ENCODE results near the gene PRELID1.
"Not testable (repeated sequence)": the region's sequence is repeated elsewhere in the genome, so short reads cannot be mapped to it uniquely, and the experiment has no call there.

Gene PRELID1

DNA sequence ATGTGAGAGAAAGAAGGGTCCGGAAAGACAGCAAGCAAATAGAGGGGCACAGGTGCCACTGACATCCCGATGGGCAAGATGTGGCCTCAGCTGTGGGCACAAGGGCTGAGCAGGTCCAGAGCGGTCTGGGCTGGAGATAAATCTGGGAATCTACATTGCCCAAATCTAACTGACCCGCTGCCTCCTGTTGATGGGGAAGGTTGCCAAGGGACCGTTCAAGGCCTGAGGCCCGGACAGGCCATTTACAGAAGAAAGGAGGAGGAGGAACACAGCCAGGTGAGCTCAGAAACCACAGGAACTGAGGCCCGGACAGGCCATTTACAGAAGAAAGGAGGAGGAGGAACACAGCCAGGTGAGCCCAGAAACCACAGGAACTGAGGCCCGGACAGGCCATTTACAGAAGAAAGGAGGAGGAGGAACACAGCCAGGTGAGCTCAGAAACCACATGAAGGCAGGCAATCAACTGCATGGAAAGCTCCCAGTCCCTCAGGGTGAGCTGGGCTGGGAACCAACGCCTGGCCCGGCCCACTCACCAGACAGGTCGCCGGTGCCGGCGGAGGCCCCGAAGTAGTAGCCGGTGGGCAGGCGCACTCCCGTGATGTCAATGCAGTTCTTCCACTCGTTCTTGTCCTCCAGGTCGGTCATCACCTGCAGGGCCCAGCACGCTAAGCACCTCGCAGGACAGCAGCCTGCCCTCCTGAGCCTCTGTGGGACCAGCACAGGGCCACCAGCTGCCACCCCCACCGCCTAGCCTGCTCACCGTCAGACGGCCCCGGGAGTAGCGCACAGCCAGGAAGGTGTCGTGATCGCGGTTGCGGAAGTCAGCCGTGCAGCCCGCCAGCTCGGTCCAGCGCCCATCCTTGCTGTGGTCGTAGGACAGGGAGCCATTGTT lies 33.2 kb downstream of the PRELID1 start:
- DNase-seq, result no peak

DNA sequence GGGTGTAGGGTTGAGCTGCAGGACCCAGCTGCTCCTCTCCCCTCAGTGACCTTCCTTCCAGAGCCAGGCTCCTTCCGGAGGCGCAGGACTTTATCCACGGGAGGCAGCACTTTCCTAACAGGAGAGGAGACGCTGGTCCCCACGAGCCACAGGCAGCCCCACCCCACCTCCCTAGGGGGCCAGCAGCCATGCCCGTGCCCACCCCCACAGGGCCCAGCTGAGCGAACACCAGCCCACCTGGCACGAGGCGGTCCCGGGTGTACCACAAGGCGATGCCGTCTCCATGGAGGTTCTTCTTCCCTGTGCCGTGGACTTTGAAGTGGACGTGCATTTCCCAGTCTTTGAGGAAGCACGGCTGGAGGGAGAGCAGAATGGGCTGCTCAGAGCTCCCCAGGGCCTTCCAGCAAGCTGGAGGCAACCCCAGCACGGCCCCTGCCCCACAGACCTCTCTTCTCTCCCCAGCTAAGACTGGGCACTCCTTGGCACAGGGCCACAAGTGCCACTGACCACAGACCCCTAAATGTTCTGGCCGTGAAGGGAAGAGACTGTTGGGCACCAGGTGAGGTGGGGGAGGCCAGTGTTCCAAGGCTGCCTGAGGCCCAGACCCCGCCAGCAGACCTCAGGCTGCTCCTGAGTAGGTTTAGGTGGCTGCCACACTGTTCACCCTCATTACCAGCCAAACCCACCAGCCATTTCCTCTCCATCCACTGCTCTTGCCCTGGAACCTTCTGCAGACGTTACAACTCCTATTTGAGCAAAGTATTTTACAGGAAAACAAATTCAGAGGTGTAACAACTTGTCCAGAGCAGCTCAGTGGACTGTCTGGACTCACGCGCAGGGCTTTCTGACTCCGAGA lies 34.9 kb downstream of the PRELID1 start:
- DNase-seq, result no peak

GRCh38 chr5:177339107-177339638 lies 35.6 kb downstream of the PRELID1 start:
- DNase-seq, result no peak

- not testable (repeated sequence) for DNase-seq
Observed at GRCh38 chr5:177343000-177343399, 39.4 kb downstream of the PRELID1 start.

- no peak for DNase-seq
Observed at GRCh38 chr5:177343777-177344176, 40.2 kb downstream of the PRELID1 start.

DNA sequence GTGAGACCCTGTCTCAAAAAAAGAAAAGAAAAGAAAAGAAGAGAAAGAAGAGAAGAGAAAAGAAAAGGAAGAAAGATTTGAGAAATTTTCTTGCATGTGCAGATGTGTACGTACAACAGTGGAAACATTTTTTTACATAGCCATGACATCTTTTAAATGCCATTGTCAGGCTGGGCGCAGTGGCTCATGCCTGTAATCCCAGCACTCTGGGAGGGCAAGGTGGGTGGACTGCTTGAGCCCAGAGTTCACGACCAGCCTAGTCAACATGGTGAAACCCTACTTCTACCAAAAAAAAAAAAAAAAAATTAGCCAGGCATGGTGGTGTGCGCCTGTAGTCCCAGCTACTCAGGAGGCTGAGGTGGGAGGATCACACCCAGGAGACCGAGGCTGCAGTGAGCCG lies 41.3 kb downstream of the PRELID1 start:
- DNase-seq, result no peak

- no peak for DNase-seq
Observed at GRCh38 chr5:177346820-177347219, 43.2 kb downstream of the PRELID1 start.

DNA sequence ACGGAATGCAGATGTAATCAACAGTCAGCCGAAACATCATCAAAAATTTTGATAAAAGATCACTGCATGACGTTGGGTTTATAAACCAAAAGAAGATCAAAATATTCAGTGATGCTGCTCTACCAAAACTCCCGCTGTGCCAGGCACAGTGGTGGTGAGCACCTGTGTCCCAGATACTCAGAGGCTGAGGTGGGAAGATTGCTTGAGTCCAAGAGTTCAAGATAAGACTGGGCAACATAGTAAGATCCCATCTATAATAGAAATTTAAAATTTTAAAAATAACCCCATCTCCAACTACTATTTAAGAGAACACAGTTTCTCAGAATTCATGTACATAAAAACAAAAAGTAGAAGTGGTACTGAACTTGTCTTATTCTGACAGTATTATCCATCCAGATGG lies 44.1 kb downstream of the PRELID1 start:
- DNase-seq, result no peak

DNA sequence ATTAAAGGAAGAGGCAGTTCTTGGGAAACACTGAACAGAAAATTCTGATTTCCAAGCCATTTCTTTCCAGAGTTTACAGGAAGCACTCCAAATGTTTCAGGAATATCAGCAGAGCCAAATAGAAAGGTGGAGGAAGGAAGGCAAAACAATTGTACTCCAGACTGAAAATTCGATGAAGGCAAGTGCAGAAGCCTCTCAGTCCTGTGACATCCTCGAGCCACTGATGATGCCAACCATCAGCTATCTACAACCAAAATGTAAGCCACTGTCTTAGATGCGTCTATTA lies 45.7 kb downstream of the PRELID1 start:
- DNase-seq, result no peak

GRCh38 chr5:177349762-177350161 lies 46.2 kb downstream of the PRELID1 start:
- DNase-seq, result no peak

DNA sequence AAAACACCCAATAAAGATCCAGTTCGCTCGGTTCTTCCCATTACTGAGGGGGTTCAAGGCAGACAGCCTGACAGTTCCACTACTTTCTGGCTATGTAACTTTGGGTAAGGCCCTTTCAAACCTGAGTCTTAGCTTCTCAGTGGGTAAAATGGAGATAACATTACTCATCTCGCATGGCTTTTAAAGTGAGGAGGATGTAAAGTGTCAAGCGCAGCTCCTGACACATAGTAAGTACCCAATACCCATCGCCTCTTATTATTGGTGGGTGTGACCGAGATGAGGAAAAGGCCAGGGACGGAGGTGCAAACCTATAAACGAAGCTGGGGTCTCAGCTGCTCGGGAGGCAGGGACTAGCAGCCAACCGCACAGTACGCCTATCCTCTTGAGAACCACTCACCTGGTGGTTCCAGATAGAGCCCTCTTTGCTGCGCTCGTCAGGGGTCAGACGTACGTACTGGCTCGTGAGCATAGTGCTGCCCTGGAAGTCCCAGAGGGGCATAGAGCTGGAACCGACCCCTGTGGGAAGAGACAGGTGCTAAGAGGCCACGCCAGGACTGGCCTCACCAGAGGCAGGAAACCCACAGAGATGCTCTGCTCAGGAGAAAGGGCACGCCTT lies 47.3 kb downstream of the PRELID1 start:
- DNase-seq, result no peak

DNA sequence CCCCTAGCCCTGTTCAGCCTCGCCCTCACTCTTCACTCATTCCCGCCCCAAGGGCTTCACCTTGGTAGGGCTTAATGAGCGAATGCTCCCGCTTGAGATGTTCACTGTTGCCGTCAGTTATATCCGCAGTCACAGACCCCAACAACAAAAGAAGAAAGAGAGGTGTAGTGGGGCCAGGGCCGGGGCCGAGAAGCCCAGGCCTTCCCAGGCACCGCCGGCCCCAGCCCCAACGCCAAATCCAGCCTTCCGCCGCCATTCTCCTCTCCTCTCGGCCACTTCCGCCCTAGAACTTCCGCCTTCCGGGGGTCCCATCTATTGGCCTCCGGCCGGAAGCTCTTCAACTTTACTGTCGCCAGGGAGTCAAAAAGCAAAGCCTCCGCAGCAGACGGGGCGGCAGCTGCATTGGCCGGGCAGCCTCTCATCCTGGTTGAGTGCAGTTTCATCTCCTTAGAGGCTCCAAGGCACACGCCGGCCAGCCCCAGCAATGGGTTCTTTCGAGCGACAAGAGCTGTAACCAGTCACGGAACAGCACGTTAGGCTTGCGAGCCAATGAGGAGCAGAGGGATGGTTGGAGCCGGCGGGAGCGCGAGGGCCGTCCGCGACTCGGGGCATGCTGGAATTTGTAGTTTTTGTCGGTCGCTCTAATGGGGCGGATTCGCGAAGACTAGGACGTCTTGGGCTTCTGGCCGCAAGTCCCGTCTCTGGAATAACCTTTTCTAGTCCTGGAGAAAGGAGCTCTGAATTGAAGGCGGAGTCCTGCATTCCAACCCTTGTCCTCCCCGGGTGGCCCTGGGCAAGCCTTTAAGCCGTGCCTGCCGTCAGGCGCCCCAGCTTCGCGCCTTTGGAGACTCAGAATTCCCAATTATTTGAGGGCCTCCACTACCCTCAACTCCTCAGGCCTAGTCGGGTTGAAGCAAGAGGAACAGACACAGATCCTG lies 48.1 kb downstream of the PRELID1 start, which contains the start of gene LMAN2:
TSS of gene LMAN2 (minus strand) at position 277 of the 938 bp plus-strand sequence. CDS start at position 256, 21 bp downstream.
- peak; percentile 94 for DNase-seq

GRCh38 chr5:177353093-177353492 lies 49.5 kb downstream of the PRELID1 start:
- DNase-seq, result no peak

GRCh38 chr5:177354256-177354655 lies 50.7 kb downstream of the PRELID1 start:
- DNase-seq, result no peak

DNA sequence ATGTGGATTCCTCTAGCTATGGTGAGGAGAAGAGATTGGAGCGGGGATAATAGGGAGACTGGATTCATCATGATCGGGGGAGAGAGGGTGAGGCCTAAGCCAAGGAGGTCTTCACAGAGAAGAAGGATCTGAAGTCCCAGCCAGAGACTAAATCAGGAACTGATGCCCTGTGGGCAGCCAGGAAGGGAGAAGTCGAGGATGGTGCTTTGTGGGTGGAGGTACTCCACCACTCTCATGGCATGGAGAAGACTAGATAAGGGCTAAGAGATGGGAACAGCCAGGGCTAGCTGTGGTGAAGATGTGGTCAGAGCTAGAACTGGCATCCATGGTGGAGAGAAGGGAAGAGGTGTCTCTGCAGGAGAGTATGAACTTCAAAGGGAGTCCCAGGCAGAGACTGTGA lies 51.1 kb downstream of the PRELID1 start:
- no peak for DNase-seq

DNA sequence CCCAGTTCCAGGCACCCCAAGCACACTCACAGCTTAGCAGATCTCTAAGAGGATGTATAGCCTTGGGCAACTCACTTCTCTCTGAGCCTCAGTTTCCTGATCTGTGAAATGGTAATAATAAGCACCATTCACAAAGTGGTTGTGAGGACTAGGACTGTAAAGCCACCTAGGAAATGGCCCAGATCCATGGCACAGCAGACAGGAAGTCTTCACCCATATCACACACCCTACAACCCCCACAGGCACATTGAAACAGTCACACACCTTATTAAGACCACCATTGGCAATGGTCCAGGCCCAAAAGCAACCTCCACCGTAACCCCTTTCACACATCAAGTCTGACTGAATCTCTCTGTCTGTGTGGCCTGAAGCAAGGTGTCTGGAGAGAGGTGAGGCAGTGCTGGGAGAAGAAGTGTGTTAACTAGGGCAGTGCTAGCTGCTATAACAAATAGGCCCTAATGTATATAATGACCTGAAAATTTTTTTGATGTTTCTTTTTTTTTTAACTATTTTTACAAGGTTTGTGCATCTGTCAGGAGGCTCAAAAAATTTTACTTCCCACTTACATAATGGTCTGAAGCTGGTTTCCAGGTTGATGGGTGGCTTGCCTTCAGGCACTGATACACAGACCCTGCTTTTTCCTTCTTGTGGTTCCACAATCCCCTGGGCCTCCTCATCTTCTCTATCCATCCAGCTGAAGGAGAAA lies 51.7 kb downstream of the PRELID1 start:
- no peak for DNase-seq

- no peak for DNase-seq
Observed at GRCh38 chr5:177355868-177356168, 52.2 kb downstream of the PRELID1 start.

All from HCEC 1CT (cell line).